HepG2 (cell line): Measurements from ENCODE around the gene TMEM198. TPM values are rescaled to one million over a fixed set of nuclear protein-coding genes. Genes with fewer than 3 reads are reported as not detected.

ENCODE experiments used
- FUBP1 ChIP-seq: sonication (generic); formaldehyde crosslinking; IDR thresholded peaks from 2 replicates; pipeline ENCODE4 v1.5.1; 2020; ENCODE audit warnings: missing genetic modification reagents, mild to moderate bottlenecking, borderline replicate concordance
- HES4 ChIP-seq: sonication (generic); formaldehyde crosslinking; IDR thresholded peaks from 2 replicates; pipeline ENCODE4 v1.9.0; 2021; ENCODE audit warnings: mild to moderate bottlenecking, missing genetic modification reagents, borderline replicate concordance
- KLF6 ChIP-seq: IDR thresholded peaks from 2 replicates; pipeline ENCODE4 v1.8.0; 2016; ENCODE audit warnings: missing biosample characterization, missing genetic modification reagents
- MYPOP ChIP-seq: sonication (generic); formaldehyde crosslinking; IDR thresholded peaks from 2 replicates; pipeline ENCODE4 v1.8.1; 2023; ENCODE audit warnings: mild to moderate bottlenecking, moderate library complexity, missing genetic modification reagents
- USF2 ChIP-seq, 2 experiments: sonication (generic) in 1 of 2; formaldehyde crosslinking in 1 of 2; IDR thresholded peaks; 2 replicates each; pipeline versions ENCODE4 v1.5.1 to v1.6.1; 2011 to 2020; ENCODE audit warnings: borderline replicate concordance in 1 of 2, low read depth in 1 of 2, low read length in 1 of 2, mild to moderate bottlenecking in 1 of 2, missing genetic modification reagents in 1 of 2, moderate library complexity in 1 of 2
- ZNF431 ChIP-seq: sonication (generic); formaldehyde crosslinking; IDR thresholded peaks from 2 replicates; pipeline ENCODE4 v1.9.0; 2022; ENCODE audit warnings: missing genetic modification reagents, low read depth, mild to moderate bottlenecking, borderline replicate concordance
- ZNF678 ChIP-seq: sonication (generic); formaldehyde crosslinking; IDR thresholded peaks from 2 replicates; pipeline ENCODE4 v1.4.0; 2020; ENCODE audit warnings: mild to moderate bottlenecking, missing genetic modification reagents
- ZNF687 ChIP-seq: sonication (generic); formaldehyde crosslinking; IDR thresholded peaks from 2 replicates; pipeline ENCODE4 v1.5.1; 2020; ENCODE audit warnings: mild to moderate bottlenecking, missing genetic modification reagents, moderate library complexity
- ZNF724P ChIP-seq: sonication (generic); formaldehyde crosslinking; IDR thresholded peaks from 2 replicates; pipeline ENCODE4 v1.8.0; 2022; ENCODE audit warnings: missing genetic modification reagents, borderline replicate concordance
- polyA plus RNA-seq, 8 experiments: library from polyadenylated mRNA; depleted of rRNA in 3 of 8; stranded (reverse) in 7 of 8; unstranded in 1 of 8; fragments of >200 nt; fragmentation: Illumina TruSeq in 4 of 8; extraction: Trizol in 4 of 8; gene quantifications; 2 replicates each; pipeline versions ENCODE4 v1.2.1 to v1.2.3, GENCODE V29; 2011 to 2016; ENCODE audit warnings: low read depth in 4 of 8, missing spikeins in 1 of 8, mixed read lengths in 1 of 8; ENCODE audit not compliant: insufficient read depth in 1 of 8
- total RNA-seq, 5 experiments: library from RNA; depleted of rRNA; stranded (reverse); fragments of >200 nt; fragmentation: Illumina TruSeq; extraction: Trizol; gene quantifications; 2 replicates each; pipeline ENCODE4 v1.2.3, GENCODE V29; 2016; ENCODE audit warnings: low read depth in 1 of 5
- TF ChIP-seq, protein P1 (sequence below): sonication (generic); formaldehyde crosslinking; IDR thresholded peaks from 2 replicates; pipeline ENCODE4 v1.4.0; 2020; ENCODE audit warnings: missing genetic modification reagents, borderline replicate concordance

The TMEM198 gene
- total and polyA plus RNA-seq, 2 of the 13 experiments (the other 11 are each of a cell fraction or from before 2014, with no cell fraction given): 17.3 to 23.5 TPM

DNA sequence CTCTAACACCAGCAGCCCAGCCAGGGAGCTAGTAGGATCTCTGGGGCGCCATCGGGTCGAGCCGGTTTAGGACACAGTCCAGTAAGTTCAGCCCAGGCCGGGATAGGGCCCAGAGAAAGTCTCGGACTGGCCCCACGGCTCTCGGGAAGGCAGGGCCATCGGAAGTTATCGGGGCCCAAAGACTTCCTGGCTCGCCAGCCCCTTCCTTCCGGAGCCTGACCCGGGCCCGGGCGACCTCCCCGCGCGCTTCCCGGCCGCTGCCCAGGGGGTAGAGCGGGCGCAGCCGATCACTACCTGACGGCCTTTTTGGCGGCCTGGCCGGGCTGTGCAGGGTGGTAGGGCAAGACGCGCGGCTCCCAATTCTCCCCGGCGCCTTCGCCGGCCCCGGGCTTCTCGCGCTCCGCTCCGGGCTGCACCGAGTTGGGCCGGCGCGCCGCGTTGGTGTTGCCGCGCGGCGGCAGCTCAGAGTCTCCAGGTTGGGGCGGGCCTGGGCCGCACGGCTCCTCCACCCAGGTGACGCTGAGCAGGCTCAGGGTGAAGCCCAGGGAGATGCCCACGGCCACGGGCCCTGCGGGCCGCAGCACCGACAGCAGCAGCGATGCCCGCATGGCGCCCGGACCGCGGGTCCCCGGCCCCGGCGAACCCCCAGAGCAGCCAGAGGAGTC is 765 bp upstream of the TMEM198 start (continued):
- no peak for TF ChIP-seq ZNF678
- TF ChIP-seq ZNF431: no peak
- no peak for TF ChIP-seq USF2 (IDR thresholded peaks at IDR 0.05; ENCODE audit: low read depth, low read length)
- TF ChIP-seq USF2 (CRISPR knock-in tag; IDR thresholded peaks at IDR 0.05; ENCODE audit: borderline replicate concordance): no peak
- TF ChIP-seq FUBP1 (CRISPR knock-in tag): 0 out of 2 replicates have a peak, but pooled peaks have one; percentile 17
- peak; percentile 77 for TF ChIP-seq HES4 (CRISPR knock-in tag)
- no peak for TF ChIP-seq KLF6 (CRISPR knock-in tag)
- TF ChIP-seq ZNF724P (CRISPR knock-in tag): no peak
- no peak for TF ChIP-seq ZNF687 (CRISPR knock-in tag)
- TF ChIP-seq MYPOP (CRISPR knock-in tag): no peak
- TF ChIP-seq, protein P1, sequence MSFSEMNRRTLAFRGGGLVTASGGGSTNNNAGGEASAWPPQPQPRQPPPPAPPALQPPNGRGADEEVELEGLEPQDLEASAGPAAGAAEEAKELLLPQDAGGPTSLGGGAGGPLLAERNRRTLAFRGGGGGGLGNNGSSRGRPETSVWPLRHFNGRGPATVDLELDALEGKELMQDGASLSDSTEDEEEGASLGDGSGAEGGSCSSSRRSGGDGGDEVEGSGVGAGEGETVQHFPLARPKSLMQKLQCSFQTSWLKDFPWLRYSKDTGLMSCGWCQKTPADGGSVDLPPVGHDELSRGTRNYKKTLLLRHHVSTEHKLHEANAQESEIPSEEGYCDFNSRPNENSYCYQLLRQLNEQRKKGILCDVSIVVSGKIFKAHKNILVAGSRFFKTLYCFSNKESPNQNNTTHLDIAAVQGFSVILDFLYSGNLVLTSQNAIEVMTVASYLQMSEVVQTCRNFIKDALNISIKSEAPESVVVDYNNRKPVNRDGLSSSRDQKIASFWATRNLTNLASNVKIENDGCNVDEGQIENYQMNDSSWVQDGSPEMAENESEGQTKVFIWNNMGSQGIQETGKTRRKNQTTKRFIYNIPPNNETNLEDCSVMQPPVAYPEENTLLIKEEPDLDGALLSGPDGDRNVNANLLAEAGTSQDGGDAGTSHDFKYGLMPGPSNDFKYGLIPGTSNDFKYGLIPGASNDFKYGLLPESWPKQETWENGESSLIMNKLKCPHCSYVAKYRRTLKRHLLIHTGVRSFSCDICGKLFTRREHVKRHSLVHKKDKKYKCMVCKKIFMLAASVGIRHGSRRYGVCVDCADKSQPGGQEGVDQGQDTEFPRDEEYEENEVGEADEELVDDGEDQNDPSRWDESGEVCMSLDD (CRISPR knock-in tag): no peak
